Neural cell (in vitro differentiated cells): ENCODE measurements around the gene GALR3. TPM values are rescaled to one million over a fixed set of nuclear protein-coding genes. Genes with fewer than 3 reads are reported as not detected.

Experiments used
- H2AFZ ChIP-seq: fragments of 200-600, 300-800 bp; sonication (generic), shearing (Covaris generic); 2 replicates; pipeline ENCODE4 v1.6.0; 2014; ENCODE audit warnings: low read depth, mild to moderate bottlenecking, antibody characterized with exemption, low read length, moderate library complexity
- H3F3A ChIP-seq: fragments of 200-600 bp; shearing (Covaris generic); 2 replicates; pipeline ENCODE4 v1.6.1; 2016; ENCODE audit warnings: mild to moderate bottlenecking, moderate library complexity, mixed read lengths, antibody characterized with exemption, low read length; ENCODE audit not compliant: insufficient read depth, poor library complexity, severe bottlenecking
- H3K27ac ChIP-seq: fragments of 200-600, 300-800 bp; sonication (generic), shearing (Covaris generic); 2 replicates; pipeline ENCODE4 v1.5.1; 2014; ENCODE audit warnings: mild to moderate bottlenecking, low read length, moderate library complexity
- H3K27me3 ChIP-seq: fragments of 300-800, 200-600 bp; sonication (generic), shearing (Covaris generic); 2 replicates; pipeline ENCODE4 v1.6.0; 2014; ENCODE audit warnings: mild to moderate bottlenecking, low read depth, low read length, moderate library complexity; ENCODE audit not compliant: insufficient read depth
- H3K36me3 ChIP-seq: fragments of 300-800, 200-600 bp; sonication (generic), shearing (Covaris generic); 2 replicates; pipeline ENCODE4 v1.5.1; 2014; ENCODE audit warnings: mild to moderate bottlenecking, antibody characterized with exemption, low read length, moderate library complexity; ENCODE audit not compliant: insufficient read depth
- H3K4me2 ChIP-seq: fragments of 300-800, 200-600 bp; sonication (generic), shearing (Covaris generic); 2 replicates; pipeline ENCODE4 v1.6.0; 2014; ENCODE audit warnings: mild to moderate bottlenecking, low read length
- H3K4me3 ChIP-seq: fragments of 300-800, 200-600 bp; sonication (generic), shearing (Covaris generic); 2 replicates; pipeline ENCODE4 v1.5.1; 2014; ENCODE audit warnings: mild to moderate bottlenecking, low read length, moderate library complexity
- H3K79me2 ChIP-seq: fragments of 200-600 bp; shearing (Covaris generic); replicated peaks from 2 replicates; pipeline ENCODE4 v1.6.0; 2014; ENCODE audit warnings: mild to moderate bottlenecking, low read length, moderate library complexity; ENCODE audit not compliant: insufficient read depth
- H3K9ac ChIP-seq: fragments of 300-800, 200-600 bp; sonication (generic), shearing (Covaris generic); 2 replicates; pipeline ENCODE4 v1.6.1; 2016; ENCODE audit warnings: mild to moderate bottlenecking, low read length, mixed read lengths
- H3K9me2 ChIP-seq: fragments of 200-600 bp; shearing (Covaris generic); 2 replicates; pipeline ENCODE4 v1.6.1; 2016; ENCODE audit warnings: mild to moderate bottlenecking, low read length, mixed read lengths; ENCODE audit not compliant: insufficient read depth
- H3K9me3 ChIP-seq: fragments of 200-600, 300-800 bp; sonication (generic), shearing (Covaris generic); 2 replicates; pipeline ENCODE4 v1.6.1; 2016; ENCODE audit warnings: mild to moderate bottlenecking, mixed run types, low read length, moderate library complexity, mixed read lengths
- H4K20me1 ChIP-seq: fragments of 200-600 bp; shearing (Covaris generic); 2 replicates; pipeline ENCODE4 v1.6.1; 2016; ENCODE audit warnings: mild to moderate bottlenecking, mixed run types; ENCODE audit not compliant: insufficient read depth
- CTCF ChIP-seq: fragments of 450-650 bp; IDR thresholded peaks from 2 replicates; pipeline ENCODE4 v1.5.1; 2014; ENCODE audit warnings: antibody characterized with exemption, mild to moderate bottlenecking, moderate library complexity; ENCODE audit not compliant: poor library complexity, severe bottlenecking
- EP300 ChIP-seq: fragments of 450-650 bp; conservative IDR thresholded peaks from 2 replicates; pipeline ENCODE4 v1.6.1; 2014; ENCODE audit warnings: antibody characterized with exemption, mild to moderate bottlenecking, moderate library complexity; ENCODE audit not compliant: poor library complexity, severe bottlenecking
- EZH2 ChIP-seq: fragments of 200-600, 300-800 bp; shearing (Covaris generic), sonication (generic); IDR thresholded peaks from 2 replicates; pipeline ENCODE4 v1.6.1; 2014; ENCODE audit warnings: antibody characterized with exemption, low read length, borderline replicate concordance, mild to moderate bottlenecking; ENCODE audit not compliant: insufficient read depth, poor library complexity, severe bottlenecking
- MXI1 ChIP-seq: fragments of 450-650 bp; conservative IDR thresholded peaks from 2 replicates; pipeline ENCODE4 v1.6.1; 2014; ENCODE audit warnings: antibody characterized with exemption, mild to moderate bottlenecking; ENCODE audit not compliant: poor library complexity, severe bottlenecking
- POLR2AphosphoS5 ChIP-seq: IDR thresholded peaks from 2 replicates; pipeline ENCODE4 v1.6.1; 2012
- RAD21 ChIP-seq: fragments of 450-650 bp; conservative IDR thresholded peaks from 2 replicates; pipeline ENCODE4 v1.6.1; 2014; ENCODE audit warnings: antibody characterized with exemption, mild to moderate bottlenecking, moderate library complexity
- REST ChIP-seq: IDR thresholded peaks from 2 replicates; pipeline ENCODE4 v1.6.1; 2012; ENCODE audit warnings: borderline replicate concordance
- TAF1 ChIP-seq: IDR thresholded peaks from 2 replicates; pipeline ENCODE4 v1.6.1; 2012; ENCODE audit warnings: low read depth
- polyA plus RNA-seq: library from polyadenylated mRNA; depleted of rRNA; stranded (reverse); fragments of >200 nt; gene quantifications from 2 replicates; pipeline ENCODE4 v1.2.3, GENCODE V29; 2014

The GALR3 gene
- polyA plus RNA-seq, 1 donor from 2014 or later, result 0.73 TPM

GRCh38 chr22:37801946-37802309 is 21.3 kb upstream of the GALR3 start:
- H3K9ac ChIP-seq, result peak overlapping the region; percentile 84
- peak overlapping the region; percentile 88 for H3K4me2 ChIP-seq
- H3K27me3 ChIP-seq, result peaks cover 36% of the 10 kb centered on the region
- peak overlapping the region; percentile 94 for H2AFZ ChIP-seq
- H3K79me2 ChIP-seq, result no peaks in the 10 kb centered on the region
- H3K36me3 ChIP-seq, result no peaks in the 10 kb centered on the region
- H4K20me1 ChIP-seq, result no peaks in the 10 kb centered on the region
- H3F3A ChIP-seq, result peaks cover 5% of the 10 kb centered on the region
- peak overlapping the region; percentile 89 for H3K4me3 ChIP-seq
- no peaks in the 10 kb centered on the region for H3K9me2 ChIP-seq
- H3K9me3 ChIP-seq, result no peaks in the 10 kb centered on the region
- no peak for TF ChIP-seq POLR2AphosphoS5
- peak; percentile 56 for TF ChIP-seq MXI1
- TF ChIP-seq EP300, result no peak
- peak overlapping the region; percentile 42 for H3K27ac ChIP-seq

GRCh38 chr22:37802310-37803194 is 20.6 kb upstream of the GALR3 start:
- H3K36me3 ChIP-seq, result no peaks in the 10 kb centered on the region
- peak overlapping the region; percentile 89 for H3K4me3 ChIP-seq
- H4K20me1 ChIP-seq, result no peaks in the 10 kb centered on the region
- peak overlapping the region; percentile 94 for H2AFZ ChIP-seq
- H3F3A ChIP-seq, result peaks cover 5% of the 10 kb centered on the region
- H3K9me3 ChIP-seq, result no peaks in the 10 kb centered on the region
- H3K27ac ChIP-seq, result peak overlapping the region; percentile 42
- no peaks in the 10 kb centered on the region for H3K79me2 ChIP-seq
- peak overlapping the region; percentile 88 for H3K4me2 ChIP-seq
- no peaks in the 10 kb centered on the region for H3K9me2 ChIP-seq
- H3K9ac ChIP-seq, result peak overlapping the region; percentile 84
- no peak for TF ChIP-seq RAD21
- peak; percentile 59 for TF ChIP-seq CTCF
- peak; percentile 91 for TF ChIP-seq POLR2AphosphoS5
- TF ChIP-seq EP300, result peak; percentile 40
- TF ChIP-seq MXI1, result no peak
- TF ChIP-seq TAF1, result peak; percentile 34
- peak; percentile 62 for TF ChIP-seq REST
- no peak for TF ChIP-seq EZH2
- peaks cover 42% of the 10 kb centered on the region for H3K27me3 ChIP-seq
